GM21526 (cell line): ENCODE results near the gene FMR1NB.

Experiments used
- ATAC-seq: cut with Tn5 transposase; IDR thresholded peaks from one replicate; pipeline ENCODE4 v1.9.1; 2021; ENCODE audit warnings: moderate library complexity; ENCODE audit not compliant: unreplicated experiment, low FRiP score

The FMR1NB gene

GRCh38 chrX:147981038-147981752 is at the start of gene FMR1NB:
TSS of gene FMR1NB (plus strand) at chrX:147981337. CDS start at chrX:147981403, 66 bp downstream.
- ATAC-seq = no peak

GRCh38 chrX:147933815-147934214 is 47.3 kb upstream of the FMR1NB start:
- no peak for ATAC-seq

DNA sequence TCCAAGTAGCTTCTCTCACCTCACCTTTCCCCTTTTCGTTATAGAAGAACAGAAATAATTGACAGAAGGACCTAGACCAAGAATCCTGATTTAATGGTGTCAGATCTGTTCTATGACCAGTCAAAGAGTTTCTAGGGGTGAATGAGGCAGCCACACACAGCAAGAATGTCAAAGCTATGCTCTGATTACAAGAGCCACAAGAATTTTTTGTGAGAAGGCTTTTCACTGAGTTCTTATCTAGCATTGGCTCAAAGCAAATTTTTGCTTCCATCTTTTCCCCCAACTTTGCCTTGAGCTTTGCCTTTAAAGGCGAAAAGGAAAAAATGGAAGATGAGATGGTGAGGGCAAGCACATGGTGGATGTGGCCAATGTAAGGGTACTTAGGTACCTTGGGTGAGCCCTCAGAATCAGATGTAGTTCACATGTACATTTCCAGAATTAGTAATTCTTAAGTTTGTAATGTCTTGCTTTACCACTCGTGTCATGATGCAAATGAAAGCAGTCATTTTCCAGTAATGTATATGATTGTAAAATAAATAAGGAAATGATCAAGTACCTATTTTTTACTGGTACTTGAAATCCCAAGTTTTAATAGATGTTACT is 45.9 kb upstream of the FMR1NB start:
- ATAC-seq = no peak

DNA sequence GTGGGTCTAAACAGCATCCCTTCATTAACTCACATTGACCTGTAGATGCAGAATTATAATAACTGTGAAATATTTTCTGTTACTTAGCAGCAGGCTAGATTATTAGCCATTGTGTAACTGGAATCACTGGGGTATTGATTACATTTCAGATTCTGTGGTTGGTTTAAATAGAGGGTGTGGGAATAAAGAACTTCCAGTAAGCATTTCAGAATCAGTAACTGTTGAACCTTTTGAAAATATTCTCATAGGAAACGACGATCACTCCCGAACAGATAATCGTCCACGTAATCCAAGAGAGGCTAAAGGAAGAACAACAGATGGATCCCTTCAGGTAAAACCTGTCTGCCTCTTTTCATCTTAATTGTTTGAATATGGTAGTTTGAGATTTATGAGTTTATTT is 35.9 kb upstream of the FMR1NB start:
- no peak for ATAC-seq

- ATAC-seq = no peak
These were observed 32.6 kb upstream of the FMR1NB start for GRCh38 chrX:147948531-147948930.

- no peak for ATAC-seq
These were observed 30.8 kb upstream of the FMR1NB start for GRCh38 chrX:147950352-147950751.

- no peak for ATAC-seq
These were observed 27.2 kb upstream of the FMR1NB start for GRCh38 chrX:147953976-147954375.

- ATAC-seq = no peak
These were observed 23.8 kb upstream of the FMR1NB start for GRCh38 chrX:147957291-147957690.

- ATAC-seq = no peak
These were observed 22.8 kb upstream of the FMR1NB start for GRCh38 chrX:147958291-147958690.

DNA sequence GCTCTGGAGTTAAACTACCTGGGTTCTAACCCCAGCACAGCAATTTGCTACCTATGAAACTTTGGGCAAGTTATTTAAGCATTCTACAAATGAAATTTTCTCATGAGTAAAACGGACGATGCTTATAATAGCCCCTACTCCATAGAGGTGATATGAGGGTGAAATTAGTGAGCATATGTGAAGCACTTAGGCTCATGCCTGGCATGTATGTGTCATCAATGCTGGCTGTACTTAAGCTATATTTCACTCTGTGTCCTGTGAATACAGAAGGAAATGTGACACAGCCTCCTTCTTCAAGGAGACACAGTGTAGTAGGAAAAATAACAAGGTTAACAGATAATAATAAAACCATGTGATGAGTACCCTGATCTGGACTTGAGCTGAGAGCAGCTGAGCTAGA is 20.4 kb upstream of the FMR1NB start:
- ATAC-seq = no peak

DNA sequence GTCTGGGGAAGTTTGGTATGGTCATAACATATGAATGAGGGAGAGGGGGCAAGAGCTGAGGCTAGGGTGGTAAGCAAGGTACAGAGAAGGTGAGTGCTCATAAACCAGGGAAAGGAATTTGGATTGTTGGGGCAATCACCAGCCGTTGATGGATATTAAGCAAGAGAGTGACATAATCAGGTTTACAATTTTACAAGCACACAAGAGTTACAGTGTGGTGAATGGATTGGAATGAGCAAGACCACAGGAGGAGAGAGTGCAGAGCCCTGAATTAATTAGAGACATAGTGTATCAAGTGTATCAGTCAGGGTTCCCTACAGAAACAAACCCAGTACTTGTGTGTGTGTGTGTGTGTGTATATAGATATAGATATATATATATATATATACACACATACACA is 18.7 kb upstream of the FMR1NB start:
- no peak for ATAC-seq

- no peak for ATAC-seq
These were observed 2.2 kb upstream of the FMR1NB start for GRCh38 chrX:147978931-147979330.

GRCh38 chrX:148020329-148020728 is 39.2 kb downstream of the FMR1NB start:
- no peak for ATAC-seq

DNA sequence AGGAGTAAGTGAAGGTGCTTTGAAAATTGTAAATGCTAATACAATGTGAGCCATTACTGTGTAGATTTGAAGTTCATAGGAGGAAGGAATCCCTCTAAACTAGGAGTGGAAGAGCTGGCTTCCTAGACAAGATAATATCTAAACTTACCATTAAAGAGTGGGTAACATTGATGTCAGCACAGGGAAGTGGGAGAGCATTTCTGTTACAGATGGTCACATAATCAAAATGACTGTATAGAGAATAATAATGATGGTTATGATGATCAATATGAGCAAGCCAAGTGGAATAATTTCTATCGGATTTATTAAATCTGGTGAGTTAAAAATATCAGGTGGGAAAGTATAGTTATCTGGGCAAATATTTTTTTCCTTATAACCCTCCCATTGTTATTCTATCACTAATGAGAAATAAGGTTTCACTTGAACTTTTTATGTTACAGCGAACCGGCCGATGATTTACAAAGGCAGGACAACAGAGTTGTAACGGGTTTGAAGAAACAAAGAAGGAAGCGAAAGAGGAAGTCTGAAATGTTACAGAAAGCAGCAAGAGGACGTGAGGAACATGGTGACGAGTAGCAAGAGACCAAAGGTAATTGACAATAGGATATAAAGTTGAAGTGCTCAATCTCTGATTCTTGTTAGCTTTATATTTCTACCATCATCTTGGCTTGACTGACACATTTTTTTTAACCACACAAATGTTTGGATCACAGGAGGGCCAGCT is 43.5 kb downstream of the FMR1NB start:
- peak; percentile 94 for ATAC-seq

DNA sequence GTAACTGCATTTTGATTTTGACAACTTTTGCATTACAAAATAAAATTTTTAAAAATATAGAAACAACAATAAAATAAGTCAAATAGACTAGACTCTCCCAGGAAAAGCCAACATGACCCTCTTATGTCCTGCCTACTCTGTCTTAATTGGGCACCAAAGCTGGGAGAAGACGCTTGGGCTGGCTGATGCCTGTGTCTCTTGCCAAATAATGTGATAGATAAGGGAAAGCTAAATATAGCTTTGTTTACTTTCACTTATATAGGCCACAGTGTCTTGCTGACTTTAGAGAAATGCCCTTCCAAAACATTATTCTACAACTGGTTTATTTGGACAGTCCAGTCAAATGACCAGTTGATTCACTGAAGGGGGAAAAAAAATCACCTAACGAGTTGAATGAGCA is 54.2 kb downstream of the FMR1NB start:
- ATAC-seq = no peak

DNA sequence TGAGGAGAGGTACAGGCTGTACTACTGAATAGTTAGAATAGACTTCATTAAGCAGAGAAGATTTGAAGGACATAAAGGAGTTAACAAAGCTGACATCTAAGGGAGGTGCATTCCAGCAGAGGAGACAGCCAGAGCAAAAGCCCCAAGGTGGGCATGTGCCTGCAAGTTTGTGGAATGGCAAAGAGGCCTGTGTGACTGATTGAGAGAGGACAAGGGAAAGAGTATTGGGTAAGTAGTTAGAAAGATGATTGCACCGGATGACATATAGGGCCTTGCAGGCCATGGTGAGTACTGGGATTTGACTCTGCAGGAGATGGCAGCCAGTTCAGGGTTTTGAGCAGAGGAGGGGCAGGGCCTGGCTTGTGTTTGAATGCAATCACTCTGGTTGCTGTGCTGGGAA is 55.9 kb downstream of the FMR1NB start:
- ATAC-seq = no peak

DNA sequence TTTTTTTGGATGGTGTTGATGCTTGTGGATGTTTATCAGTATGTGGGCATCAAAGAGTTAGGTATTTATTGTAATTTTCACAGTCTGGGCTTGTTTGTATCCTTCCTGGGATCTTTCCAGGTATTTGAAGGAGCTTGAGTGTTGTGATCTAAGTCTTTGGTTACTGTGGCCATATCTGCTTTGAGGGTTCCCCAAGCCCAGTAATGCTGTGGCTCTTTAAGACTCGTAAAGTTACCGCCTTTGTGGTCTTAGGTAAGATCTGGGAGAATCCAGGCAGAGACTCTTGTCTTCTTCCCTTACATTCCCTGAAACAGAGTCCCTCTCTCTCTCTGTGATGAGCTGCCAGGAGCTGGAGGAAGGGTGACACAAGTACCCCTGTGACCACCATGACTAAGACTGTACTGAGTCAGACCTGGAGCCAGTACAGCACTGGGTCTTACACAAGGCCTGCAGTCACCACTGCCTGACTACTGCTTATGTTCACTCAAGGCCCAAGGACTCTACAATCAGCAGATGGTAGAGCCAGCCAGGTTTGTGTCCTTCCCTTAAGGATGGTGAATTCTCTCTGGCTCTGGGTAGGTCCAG is 62.2 kb downstream of the FMR1NB start:
- ATAC-seq = no peak

DNA sequence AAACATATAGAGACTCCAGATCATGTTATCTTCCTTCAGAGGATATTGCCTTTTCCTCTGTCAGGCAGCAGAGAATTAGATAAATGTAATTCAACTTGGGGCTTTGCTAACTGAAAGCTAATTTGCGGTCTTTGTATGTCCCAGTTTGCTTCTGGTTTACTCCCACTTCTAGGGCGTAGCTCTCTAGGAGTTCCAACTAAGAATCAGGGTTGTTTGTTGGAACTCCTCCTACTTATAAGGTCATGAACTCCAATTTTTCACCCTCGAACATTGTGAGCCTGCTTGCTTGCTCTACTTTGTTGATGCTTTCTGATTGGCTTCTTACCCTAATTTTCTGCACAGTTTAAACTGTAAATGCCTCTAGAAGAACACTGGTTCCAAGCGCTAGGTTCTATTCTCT is 66.1 kb downstream of the FMR1NB start:
- ATAC-seq = no peak

GRCh38 chrX:148049441-148049840 is 68.3 kb downstream of the FMR1NB start:
- ATAC-seq = peak; percentile 61

DNA sequence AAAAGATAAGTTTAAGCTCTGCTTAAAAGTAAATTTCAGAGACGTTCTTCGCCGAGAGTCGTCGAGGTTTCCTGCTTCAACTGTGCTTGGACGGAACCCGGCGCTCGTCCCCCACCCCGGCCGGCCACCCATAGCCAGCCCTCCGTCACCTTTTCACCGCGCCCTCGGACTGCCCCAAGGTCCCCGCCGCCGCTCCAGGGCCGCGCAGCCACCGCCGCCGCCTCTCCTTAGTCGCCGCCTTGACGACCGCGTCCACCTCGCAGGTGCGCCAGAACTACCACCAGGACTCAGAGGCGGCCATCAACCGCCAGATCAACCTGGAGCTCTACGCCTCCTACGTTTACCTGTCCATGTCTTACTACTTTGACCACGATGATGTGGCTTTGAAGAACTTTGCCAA is 70.8 kb downstream of the FMR1NB start:
- no peak for ATAC-seq

GRCh38 chrX:148067285-148067684 is 86.1 kb downstream of the FMR1NB start:
- no peak for ATAC-seq
